GM18861 (cell line): Measurements from ENCODE around the gene PLXNA1.

Source experiments
- ATAC-seq: cut with Tn5 transposase; IDR thresholded peaks from one replicate; pipeline ENCODE4 v1.9.1; 2021; ENCODE audit not compliant: unreplicated experiment

Gene PLXNA1

DNA sequence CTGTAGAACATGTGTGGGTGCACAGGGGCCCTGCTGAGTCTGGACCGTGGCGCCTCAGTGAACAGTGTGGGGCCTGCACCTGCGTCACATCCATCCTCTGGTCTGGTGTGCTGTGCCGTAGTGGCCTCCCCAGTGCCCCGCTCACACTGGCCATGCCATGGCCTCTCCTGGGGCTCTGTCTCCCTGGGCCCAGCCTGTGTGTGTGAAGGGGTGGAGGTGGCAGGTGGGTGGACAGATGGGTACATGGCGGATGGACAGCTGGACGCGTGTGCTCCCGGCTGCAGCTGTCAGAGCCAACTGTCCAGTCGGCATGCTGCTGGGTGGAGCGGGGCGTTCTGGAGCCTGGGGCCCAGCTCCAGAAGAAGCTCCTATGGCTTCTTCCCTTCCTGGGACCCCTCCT, 17.8 kb downstream of the PLXNA1 start:
- no peak for ATAC-seq

DNA sequence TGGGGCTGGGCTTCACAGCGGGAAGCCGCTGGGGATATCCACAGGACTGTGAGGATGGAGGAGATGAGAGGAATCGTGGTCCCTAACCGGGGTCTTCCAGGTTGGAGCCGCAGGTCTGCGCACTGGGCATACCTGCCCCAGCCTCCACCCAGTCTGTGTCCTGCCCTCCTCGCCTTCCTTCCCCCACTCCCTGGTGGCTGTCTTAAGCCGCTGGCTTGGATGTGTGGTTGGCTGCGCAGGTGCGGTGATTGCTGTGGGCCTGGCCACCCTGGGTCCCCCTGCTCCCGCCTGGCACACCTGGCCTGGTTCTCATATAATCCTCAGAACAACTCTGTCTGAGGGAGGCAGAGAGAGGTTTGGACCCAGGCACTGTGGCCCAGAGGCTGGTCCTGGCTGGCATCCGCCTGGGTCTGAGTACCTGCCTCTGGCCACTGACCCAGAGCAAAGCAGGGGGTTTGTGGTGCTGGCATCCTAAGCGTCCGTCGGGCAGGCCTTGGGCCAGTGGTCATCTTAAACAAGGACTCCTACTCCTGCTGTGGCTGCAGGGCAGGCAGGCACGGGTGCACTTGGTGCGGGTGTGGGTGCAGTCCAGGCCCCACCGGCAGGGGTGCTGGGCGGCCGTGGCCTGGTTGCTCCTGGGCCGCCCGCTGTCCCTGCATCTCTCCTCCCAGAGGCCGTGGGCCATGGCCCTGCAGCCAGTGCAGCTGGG, 18.7 kb downstream of the PLXNA1 start:
- no peak for ATAC-seq

DNA sequence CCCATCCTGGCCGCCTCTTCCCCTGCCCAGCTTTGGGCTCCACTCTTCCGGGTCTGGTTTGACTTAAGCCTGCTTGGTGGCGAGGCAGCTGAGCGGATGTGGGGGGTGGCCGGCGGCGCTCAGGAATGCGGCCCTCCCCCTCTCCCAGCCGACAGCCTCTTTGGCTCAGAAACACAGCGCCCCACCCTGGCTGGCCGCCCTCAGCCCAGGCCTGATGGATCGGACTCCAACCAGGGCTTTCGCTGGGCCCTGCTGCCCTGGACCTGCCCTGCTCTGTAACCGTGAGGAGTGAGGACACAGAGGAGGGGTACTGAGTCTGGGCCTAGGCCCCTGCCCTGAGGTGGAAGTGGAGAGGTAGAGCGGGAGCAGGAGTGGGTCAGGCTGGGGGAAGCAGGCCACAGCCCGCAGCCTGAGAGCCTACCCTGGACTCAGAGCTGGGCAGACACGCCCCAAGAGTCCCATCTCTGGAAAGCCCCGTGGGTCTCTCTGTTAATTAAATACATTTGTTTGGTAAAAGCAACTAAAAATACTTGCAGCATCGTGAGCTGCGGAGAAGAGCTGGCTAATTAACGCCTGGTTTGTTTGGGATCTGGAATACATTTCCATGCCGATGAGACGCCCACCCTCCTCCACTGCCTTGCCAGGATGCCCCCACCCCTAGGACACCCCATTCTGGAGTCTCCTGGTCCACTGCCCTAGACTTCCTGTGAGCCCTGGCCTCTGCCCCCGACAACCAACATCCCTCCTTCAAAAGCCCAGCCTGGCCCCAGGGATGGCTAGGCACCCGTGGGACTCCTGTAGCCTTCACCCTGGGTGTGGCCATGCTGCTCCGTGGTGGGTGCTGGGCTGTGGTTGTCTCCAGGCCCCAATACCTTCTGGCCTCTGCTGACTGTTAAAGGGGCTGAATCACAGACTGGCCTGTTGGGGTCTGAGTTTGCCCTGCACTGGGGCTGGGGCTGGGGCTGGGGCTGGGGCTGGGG, 19.6 kb downstream of the PLXNA1 start:
- ATAC-seq, result no peak

DNA sequence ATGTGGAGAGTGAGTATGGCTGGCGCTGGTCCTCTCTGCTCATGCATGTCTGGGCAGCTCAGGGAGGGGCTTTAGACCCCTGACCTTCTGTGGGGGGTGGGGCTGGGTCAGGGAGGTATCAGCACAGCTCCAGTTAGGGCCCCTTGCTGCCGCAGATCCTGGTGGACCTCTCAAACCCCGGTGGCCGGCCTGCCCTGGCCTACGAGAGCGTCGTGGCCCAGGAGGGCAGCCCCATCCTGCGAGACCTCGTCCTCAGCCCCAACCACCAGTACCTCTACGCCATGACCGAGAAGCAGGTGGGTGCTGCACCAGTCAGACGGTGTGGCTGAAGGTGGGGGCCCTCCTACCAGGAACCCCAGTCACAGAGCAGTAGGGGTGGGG, 20.2 kb downstream of the PLXNA1 start:
- ATAC-seq, result no peak

DNA sequence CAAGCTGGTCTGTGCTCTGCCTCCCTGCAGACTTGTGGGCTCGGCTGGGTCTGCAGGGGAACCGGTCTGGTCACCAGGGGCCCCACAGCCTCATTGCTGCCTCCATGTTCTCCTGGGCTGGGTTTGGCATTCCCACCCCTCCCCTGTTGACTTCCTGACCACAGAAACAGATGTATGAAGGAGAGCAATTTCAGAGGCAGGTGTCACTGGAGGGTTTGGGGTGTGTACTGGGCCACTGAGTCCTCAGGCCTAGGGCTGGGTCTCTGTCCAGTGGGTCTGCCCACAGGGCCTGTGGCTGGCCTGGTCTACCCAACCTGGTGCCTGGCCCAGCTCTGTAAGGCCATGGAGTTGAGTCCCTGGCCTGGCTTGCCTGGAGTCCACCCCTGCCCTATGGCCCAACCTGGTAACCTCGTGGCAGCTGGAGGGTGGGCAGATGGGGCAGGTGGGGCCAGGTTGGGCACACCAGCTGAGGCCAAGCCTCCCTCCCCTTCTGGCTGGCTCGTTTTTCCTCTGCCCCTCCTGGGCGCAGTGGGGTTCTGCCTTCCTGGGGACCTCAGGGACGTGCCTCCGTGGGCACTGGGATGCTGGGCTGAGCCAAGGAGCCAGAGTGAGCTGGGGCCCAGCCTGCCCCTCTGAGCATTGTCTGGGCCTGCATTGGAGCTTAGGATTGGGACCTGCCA, 20.8 kb downstream of the PLXNA1 start:
- no peak for ATAC-seq

DNA sequence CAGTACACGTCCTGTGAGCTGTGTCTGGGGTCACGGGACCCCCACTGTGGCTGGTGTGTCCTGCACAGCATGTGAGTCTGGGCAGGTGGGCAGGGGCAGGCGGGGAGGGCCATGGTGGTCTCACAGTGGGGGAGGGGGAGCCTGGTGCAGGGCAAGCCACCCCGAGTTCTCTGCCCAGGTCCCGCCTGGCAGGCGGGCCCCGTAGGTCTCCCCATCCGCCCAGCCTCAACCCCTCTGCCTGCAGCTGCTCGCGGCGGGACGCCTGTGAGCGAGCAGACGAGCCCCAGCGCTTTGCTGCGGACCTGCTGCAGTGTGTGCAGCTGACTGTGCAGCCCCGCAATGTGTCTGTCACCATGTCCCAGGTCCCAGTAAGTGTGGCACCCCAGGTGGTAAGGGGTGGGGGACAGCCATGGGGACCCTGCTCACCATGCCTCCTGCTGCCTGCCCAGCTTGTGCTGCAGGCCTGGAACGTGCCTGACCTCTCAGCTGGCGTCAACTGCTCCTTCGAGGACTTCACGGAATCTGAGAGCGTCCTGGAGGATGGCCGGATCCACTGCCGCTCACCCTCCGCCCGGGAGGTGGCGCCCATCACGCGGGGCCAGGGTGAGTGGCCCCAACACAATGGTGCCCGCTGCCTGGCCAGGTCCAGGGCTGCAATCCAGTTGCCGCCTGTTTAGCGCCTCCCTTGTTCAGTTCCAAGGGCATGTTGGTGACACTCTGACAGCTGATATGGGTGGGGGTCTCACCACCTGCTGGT, 21.9 kb downstream of the PLXNA1 start:
- ATAC-seq, result no peak

DNA sequence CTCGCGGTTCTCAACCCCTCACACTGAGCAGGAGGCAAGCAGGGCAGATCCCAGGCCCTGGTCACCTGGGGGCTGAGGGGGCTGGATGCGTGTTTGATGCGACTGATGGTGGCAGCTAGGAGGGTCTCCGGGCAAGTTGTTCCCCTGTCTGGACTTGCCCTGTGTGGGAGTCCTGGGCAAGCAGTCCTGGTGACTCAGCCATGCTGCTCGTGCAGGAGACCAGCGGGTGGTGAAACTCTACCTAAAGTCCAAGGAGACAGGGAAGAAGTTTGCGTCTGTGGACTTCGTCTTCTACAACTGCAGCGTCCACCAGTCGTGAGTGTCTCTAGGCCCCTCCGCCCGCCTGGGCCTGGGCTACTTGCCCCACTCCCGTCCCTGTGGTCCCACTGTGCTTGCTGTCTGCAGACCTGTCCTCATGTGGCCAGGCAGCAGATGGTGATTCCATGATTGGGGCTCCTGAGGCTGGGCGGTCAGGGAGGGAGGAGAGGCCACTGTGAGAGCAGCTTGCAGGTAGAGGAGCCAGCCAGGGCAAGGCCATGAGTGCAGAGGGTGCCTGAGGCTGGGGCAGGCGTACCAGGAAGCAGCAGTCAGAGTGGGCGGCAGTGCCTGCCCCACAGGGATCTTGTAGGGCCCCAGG, 23.1 kb downstream of the PLXNA1 start:
- no peak for ATAC-seq

DNA sequence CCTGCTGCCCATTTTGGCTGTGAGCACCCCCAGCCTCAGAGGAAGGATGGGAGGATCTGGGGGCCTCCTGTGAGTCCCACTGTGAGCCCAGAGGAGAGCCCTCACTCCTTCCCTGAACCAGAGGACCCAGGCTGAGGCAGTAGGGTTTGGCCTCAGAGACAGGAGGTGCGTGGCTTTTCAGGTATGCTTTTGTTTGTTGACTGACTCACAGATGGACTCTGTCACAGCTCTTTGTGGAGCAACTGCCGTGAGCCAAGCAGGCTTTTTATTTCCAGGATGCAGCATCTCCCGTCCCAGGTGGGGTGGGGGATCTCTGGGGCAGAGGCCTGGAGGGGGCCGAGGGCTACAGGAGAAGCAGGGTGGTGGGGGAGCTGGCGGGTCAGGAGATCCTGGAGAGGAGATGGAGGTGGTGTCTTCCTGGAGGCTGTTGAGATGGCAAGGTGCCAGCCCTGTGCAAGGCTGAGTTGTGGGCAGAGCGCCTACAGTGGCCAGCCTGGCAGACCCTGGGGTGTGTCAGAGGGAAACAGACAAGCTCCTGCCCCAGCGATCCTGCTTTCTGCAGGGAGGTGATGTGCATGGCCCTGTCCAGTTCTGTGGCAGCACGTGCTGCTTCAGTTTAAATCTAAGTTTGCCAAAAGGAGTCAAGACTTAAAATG, 24.0 kb downstream of the PLXNA1 start:
- no peak for ATAC-seq

DNA sequence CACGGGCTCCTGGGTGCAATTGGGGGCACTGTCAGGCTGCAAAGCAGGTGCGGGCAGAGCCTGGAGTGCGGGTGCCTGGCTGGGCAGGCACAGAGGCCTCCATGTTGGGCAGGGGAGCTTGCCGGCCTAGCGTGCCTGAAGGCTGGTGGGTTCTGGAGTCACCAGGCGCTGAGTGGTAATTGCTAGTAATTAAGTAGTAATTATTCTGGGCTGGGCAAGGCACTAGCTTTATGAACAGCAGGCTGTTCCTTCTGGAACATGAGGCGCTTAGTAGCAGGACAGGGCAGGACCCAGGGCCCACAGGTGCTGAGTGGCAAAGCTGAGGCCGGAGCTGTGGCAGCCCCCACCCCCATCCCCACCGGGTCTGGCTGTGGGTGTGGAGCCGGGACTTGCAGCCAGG, 25.3 kb downstream of the PLXNA1 start:
- no peak for ATAC-seq

DNA sequence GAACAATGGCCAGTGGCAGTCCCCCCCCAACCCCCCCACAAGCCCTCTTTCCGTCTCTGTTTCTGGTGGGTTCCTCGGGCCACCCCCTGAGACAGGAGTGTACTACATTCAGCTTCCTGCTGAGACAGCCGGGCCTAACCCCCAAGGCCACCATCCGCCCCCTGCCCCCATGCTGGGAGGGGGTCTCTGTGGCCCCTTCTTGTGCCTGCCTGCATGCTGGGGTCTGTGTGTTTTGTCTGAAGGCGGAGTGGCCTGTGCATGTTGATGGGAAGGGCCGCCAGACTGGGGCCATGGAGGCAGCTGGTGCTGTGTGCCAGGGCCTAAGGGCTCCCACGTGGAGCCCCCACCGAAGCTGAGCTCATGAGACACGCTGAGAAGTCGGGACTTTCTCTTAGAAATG, 26.6 kb downstream of the PLXNA1 start:
- ATAC-seq, result no peak

DNA sequence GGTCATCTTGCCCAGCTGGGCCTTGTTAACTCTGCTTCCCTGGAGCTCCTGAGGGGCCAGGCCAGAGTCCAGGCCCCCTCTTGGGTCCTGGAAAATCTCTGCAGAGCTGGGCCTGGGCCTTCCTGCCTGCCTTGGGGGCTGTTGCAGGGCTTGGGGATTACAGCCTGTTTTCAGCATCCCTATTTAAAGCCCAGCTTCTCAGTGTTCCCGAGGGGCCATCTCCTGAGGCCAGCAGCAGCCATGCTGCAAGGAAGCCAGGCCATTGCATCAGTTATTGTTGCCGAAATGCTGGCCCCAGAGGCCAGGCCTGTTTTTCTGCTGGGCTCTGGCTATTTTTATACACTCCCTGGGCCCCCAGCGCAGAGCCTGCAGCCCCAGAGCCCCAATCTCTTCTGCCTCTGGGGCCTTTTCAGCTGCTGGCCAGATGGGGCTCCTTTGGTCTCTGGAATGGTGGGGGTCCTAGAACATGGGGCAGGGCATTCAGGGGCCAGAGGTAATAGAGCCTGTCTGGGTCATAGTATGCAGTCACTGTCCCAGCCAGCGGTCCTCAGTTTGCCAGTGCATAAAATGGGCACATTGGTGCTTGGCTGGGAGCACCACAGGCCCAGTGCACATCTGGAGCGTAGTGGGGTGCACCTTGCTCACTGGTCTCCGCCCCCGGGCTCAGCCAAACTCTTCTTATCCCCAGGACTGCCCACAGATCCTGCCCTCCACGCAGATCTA, 28.5 kb downstream of the PLXNA1 start:
- no peak for ATAC-seq

DNA sequence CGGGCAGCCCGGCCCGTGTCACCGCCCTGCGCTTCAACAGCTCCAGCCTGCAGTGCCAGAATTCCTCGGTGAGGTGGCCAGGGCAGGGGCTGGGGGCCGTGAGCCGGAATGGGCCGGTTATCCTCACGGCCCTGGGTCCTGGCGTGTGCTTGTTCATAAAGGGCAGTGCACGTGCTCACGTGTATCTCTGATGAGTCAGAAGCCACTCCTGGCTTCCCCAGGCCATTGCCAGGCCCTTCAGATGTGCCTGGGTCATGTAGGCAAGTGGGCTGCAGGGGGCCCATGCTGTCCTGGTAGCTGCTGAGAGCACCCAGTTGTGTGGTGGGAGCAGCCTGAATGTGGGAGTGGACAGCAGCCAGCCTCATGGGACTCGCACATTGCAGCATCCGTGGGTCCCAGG, 29.2 kb downstream of the PLXNA1 start:
- ATAC-seq, result no peak

DNA sequence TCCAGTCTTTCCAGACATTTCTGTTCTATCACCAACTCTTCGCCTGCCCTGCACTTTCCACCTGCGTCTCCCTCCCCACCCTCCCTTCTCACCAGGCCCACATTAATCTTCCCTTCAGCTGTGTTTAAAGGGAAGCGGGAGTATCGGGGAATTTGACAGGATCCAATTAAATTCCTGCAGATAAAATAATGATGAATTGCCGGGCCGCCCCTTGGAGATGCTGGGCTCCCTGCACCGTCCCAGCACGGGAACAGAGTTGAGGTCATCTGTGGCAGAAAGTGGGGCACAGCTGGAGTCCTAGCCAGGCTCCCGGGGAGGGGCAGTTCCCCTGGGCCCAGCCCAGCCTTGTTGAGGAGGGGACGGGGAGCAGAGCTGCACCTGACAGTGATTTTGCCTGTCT, 30.3 kb downstream of the PLXNA1 start:
- no peak for ATAC-seq

DNA sequence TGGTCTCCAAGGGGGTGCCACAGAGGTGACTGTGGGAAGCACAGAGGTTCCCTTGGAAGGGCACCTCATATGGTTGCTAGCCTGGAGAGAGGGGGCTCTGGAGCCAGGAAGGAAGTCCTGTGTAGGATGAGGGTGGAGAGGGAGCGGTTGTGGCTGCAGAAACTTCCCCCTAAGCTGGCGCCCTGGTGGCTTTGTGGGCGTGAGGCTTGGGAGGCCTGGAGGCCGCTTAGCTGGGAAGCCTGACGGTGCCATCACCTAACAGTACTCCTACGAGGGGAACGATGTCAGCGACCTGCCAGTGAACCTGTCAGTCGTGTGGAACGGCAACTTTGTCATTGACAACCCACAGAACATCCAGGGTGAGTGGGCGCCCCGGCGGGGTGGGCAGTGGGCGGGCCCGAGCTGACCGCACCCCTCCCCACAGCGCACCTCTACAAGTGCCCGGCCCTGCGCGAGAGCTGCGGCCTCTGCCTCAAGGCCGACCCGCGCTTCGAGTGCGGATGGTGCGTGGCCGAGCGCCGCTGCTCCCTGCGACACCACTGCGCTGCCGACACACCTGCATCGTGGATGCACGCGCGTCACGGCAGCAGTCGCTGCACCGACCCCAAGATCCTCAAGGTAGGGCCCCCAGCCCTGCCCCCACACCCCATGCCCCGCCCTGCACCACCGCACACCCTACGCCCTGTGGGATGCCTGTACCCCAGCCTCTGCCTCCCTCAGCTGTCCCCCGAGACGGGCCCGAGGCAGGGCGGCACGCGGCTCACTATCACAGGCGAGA, 31.0 kb downstream of the PLXNA1 start:
- ATAC-seq, result no peak

DNA sequence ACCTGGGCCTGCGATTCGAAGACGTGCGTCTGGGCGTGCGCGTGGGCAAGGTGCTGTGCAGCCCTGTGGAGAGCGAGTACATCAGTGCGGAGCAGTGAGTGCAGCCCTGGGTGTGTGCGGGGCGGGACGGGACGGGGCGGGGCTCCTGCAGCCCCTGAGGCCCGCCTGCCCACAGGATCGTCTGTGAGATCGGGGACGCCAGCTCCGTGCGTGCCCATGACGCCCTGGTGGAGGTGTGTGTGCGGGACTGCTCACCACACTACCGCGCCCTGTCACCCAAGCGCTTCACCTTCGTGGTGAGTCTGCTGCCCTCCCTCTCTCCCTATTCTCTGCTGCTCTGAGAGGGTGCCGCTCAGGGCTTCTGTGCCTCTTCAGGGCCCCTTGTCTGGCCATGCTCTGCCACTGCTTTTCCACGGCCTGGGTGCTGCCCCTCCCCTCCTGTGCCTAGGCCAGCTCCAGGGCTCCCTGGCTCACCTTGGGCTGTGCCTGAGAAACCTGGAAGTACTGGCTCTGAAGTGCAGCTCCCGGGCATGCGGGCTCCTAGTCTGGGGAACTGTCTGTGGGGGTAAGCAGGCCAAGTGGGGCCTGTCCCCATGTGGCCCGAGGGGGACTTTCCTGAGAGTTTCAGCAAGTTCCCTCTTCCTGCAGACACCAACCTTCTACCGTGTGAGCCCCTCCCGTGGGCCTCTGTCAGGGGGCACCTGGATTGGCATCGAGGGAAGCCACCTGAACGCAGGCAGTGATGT, 31.8 kb downstream of the PLXNA1 start:
- no peak for ATAC-seq

DNA sequence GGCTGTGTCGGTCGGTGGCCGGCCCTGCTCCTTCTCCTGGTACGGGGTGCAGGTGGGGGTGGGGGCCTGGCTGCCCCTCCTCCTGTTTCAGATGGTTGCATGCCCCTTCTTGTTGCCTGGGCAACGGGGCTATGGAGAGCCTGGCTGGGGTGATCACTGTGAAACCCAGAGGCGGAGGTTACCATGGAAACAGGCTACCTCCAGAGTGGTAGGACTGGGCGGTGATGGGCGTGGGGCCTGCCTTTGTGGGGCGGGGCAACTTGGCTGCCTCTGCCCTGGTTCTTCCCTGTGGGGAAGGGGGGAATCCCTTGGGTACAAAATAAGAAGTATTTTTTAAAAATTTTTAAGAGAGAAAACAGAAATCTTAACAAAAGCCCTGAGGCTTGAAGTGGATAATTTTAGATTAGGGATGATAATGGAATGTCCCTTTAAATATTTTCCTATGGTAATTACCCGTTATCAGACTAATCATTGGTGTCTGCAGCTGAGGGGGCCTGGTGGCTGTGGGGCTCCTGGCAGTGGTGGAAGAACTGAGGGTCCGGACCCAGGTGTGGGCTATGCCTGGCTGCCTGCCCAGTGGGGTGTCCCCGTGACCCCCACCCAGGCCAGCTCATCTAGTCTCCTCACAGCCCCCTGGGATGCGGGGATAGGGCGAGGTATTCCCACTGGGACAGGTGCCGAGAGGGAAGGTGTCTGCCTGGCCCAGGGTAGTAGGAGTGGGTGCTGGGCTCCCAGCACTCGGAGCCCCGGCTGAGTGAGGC, 32.5 kb downstream of the PLXNA1 start:
- ATAC-seq, result no peak

DNA sequence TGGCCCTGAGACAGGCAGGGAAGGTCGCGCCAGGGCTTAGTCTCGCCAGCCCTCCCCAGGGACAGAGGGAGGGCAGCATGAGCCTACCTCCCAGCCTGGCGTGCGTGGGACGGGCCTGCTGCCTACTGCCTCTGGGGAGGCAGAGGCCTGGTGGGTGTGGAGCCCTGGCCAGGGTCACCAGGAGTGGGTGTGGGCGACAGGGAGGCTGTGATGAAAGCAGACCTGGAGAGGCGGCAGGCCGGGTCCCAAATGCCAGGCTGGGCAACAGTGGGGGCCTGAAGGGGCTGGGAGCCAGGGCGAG, 33.1 kb downstream of the PLXNA1 start:
- ATAC-seq, result no peak
